HepG2 (cell line): ENCODE data around the gene SOCS1. TPM values are rescaled to one million over a fixed set of nuclear protein-coding genes. Genes with fewer than 3 reads are reported as not detected.

Experiments used
- FLYWCH1 ChIP-seq: sonication (generic); formaldehyde crosslinking; IDR thresholded peaks from 2 replicates; pipeline ENCODE4 v1.8.1; 2023; ENCODE audit warnings: mild to moderate bottlenecking, missing genetic modification reagents
- KAT7 ChIP-seq: IDR thresholded peaks from 2 replicates; pipeline ENCODE4 v1.6.1; 2018; ENCODE audit warnings: borderline replicate concordance, missing compliant biosample characterization
- MEF2D ChIP-seq: sonication (generic); formaldehyde crosslinking; IDR thresholded peaks from 2 replicates; pipeline ENCODE4 v1.5.1; 2020; ENCODE audit warnings: mild to moderate bottlenecking, missing genetic modification reagents
- MTA3 ChIP-seq: sonication (generic); formaldehyde crosslinking; IDR thresholded peaks from 2 replicates; pipeline ENCODE4 v1.4.0; 2020; ENCODE audit warnings: missing genetic modification reagents
- NAIF1 ChIP-seq: sonication (generic); formaldehyde crosslinking; IDR thresholded peaks from 2 replicates; pipeline ENCODE4 v1.5.0; 2020; ENCODE audit warnings: mild to moderate bottlenecking, missing genetic modification reagents, borderline replicate concordance
- SIX4 ChIP-seq: sonication (generic); formaldehyde crosslinking; IDR thresholded peaks from 2 replicates; pipeline ENCODE4 v1.4.0; 2020; ENCODE audit warnings: missing genetic modification reagents
- SMC3 ChIP-seq: IDR thresholded peaks from 2 replicates; pipeline ENCODE4 v1.6.1; 2011; ENCODE audit warnings: low read length, improper control_type of control experiment
- ZBTB1 ChIP-seq: sonication (generic); formaldehyde crosslinking; IDR thresholded peaks from 2 replicates; pipeline ENCODE4 v1.4.0; 2020; ENCODE audit warnings: missing genetic modification reagents, borderline replicate concordance
- ZFP36L2 ChIP-seq: sonication (generic); formaldehyde crosslinking; IDR thresholded peaks from 2 replicates; pipeline ENCODE4 v1.4.0; 2020; ENCODE audit warnings: missing genetic modification reagents
- ZNF75D ChIP-seq: sonication (generic); formaldehyde crosslinking; IDR thresholded peaks from 2 replicates; pipeline ENCODE4 v1.8.1; 2023; ENCODE audit warnings: missing genetic modification reagents, mild to moderate bottlenecking, borderline replicate concordance
- polyA plus RNA-seq, 8 experiments: library from polyadenylated mRNA; depleted of rRNA in 3 of 8; stranded (reverse) in 7 of 8; unstranded in 1 of 8; fragments of >200 nt; fragmentation: Illumina TruSeq in 4 of 8; extraction: Trizol in 4 of 8; gene quantifications; 2 replicates each; pipeline versions ENCODE4 v1.2.1 to v1.2.3, GENCODE V29; 2011 to 2016; ENCODE audit warnings: low read depth in 4 of 8, missing spikeins in 1 of 8, mixed read lengths in 1 of 8; ENCODE audit not compliant: insufficient read depth in 1 of 8
- total RNA-seq, 5 experiments: library from RNA; depleted of rRNA; stranded (reverse); fragments of >200 nt; fragmentation: Illumina TruSeq; extraction: Trizol; gene quantifications; 2 replicates each; pipeline ENCODE4 v1.2.3, GENCODE V29; 2016; ENCODE audit warnings: low read depth in 1 of 5
- TF ChIP-seq, protein P1 (sequence below): sonication (generic); formaldehyde crosslinking; IDR thresholded peaks from 2 replicates; pipeline ENCODE4 v1.4.0; 2020; ENCODE audit warnings: low read depth, mild to moderate bottlenecking, missing genetic modification reagents
- TF ChIP-seq, protein P2 (sequence below): sonication (generic); formaldehyde crosslinking; conservative IDR thresholded peaks from 2 replicates; pipeline ENCODE4 v1.8.0; 2022; ENCODE audit warnings: mild to moderate bottlenecking, moderate library complexity, missing genetic modification reagents
- TF ChIP-seq, protein P3 (sequence below): sonication (generic); formaldehyde crosslinking; IDR thresholded peaks from 2 replicates; pipeline ENCODE4 v1.4.0; 2020; ENCODE audit warnings: missing genetic modification reagents, borderline replicate concordance
- TF ChIP-seq, protein P4 (sequence below): fragments of 450-650 bp; IDR thresholded peaks from 2 replicates; pipeline ENCODE4 v1.6.1; 2016
- TF ChIP-seq, protein P5 (sequence below): IDR thresholded peaks from 2 replicates; pipeline ENCODE4 v1.6.1; 2016; ENCODE audit warnings: control low read depth
- TF ChIP-seq, protein P6 (sequence below): sonication (generic); formaldehyde crosslinking; IDR thresholded peaks from 2 replicates; pipeline ENCODE4 v1.9.0; 2021; ENCODE audit warnings: missing genetic modification reagents, borderline replicate concordance

The SOCS1 gene
- total and polyA plus RNA-seq, 2 of the 13 experiments (the other 11 are each of a cell fraction or from before 2014, with no cell fraction given) = 5.3 to 6.3 TPM

DNA sequence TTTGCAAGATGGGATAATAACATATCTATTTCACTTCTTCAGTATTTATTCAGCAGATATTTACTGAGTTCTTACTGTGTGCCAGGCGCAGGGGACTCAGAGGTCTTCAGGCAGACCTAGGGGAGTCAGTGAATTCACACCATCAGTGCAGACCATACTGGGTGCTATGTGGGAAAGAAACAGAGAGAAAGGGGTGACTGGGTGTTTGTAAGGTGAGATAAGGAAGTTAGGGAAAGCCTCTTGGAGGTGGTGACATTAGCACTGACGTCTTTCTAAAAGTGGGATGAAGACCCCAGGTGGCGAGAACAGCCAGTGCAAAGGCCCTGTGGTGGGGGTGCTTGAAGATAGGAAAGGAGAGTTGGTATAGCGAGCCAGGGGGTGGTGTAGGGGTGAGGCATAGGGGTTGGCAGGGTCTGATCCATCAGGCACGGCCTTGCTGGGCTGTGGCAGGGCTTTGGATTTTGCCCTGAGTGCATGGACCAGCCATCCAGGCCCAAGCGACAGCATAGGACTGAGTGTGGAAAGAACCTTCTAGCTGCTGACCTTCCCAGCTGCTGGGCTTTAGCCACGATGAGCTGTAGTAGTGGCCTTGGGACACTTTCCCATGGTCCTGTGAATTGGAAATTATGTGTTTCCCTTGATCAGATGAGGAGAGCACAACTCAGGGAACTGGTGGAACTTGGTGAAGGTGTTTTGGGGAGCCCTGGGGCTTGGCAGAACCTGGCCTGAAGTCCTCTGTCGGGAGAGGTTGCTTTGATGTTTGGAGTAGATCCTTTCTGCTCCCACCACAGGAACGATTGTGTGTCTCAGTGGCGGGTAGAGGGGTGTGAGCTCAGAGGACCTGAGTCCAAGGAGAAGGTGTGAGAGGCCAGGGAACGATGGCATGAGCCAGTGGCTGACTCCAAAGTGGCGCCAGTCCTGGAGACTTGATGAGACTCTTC lies 3.9 kb upstream of the SOCS1 start (continued):
- TF ChIP-seq, protein P1, sequence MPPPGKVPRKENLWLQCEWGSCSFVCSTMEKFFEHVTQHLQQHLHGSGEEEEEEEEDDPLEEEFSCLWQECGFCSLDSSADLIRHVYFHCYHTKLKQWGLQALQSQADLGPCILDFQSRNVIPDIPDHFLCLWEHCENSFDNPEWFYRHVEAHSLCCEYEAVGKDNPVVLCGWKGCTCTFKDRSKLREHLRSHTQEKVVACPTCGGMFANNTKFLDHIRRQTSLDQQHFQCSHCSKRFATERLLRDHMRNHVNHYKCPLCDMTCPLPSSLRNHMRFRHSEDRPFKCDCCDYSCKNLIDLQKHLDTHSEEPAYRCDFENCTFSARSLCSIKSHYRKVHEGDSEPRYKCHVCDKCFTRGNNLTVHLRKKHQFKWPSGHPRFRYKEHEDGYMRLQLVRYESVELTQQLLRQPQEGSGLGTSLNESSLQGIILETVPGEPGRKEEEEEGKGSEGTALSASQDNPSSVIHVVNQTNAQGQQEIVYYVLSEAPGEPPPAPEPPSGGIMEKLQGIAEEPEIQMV (CRISPR knock-in tag) = no peak
- TF ChIP-seq, protein P2, sequence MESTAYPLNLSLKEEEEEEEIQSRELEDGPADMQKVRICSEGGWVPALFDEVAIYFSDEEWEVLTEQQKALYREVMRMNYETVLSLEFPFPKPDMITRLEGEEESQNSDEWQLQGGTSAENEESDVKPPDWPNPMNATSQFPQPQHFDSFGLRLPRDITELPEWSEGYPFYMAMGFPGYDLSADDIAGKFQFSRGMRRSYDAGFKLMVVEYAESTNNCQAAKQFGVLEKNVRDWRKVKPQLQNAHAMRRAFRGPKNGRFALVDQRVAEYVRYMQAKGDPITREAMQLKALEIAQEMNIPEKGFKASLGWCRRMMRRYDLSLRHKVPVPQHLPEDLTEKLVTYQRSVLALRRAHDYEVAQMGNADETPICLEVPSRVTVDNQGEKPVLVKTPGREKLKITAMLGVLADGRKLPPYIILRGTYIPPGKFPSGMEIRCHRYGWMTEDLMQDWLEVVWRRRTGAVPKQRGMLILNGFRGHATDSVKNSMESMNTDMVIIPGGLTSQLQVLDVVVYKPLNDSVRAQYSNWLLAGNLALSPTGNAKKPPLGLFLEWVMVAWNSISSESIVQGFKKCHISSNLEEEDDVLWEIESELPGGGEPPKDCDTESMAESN (CRISPR knock-in tag) = no peak
- no peak for TF ChIP-seq MTA3 (CRISPR knock-in tag)
- TF ChIP-seq SIX4 (CRISPR knock-in tag) = no peak
- TF ChIP-seq, protein P3, sequence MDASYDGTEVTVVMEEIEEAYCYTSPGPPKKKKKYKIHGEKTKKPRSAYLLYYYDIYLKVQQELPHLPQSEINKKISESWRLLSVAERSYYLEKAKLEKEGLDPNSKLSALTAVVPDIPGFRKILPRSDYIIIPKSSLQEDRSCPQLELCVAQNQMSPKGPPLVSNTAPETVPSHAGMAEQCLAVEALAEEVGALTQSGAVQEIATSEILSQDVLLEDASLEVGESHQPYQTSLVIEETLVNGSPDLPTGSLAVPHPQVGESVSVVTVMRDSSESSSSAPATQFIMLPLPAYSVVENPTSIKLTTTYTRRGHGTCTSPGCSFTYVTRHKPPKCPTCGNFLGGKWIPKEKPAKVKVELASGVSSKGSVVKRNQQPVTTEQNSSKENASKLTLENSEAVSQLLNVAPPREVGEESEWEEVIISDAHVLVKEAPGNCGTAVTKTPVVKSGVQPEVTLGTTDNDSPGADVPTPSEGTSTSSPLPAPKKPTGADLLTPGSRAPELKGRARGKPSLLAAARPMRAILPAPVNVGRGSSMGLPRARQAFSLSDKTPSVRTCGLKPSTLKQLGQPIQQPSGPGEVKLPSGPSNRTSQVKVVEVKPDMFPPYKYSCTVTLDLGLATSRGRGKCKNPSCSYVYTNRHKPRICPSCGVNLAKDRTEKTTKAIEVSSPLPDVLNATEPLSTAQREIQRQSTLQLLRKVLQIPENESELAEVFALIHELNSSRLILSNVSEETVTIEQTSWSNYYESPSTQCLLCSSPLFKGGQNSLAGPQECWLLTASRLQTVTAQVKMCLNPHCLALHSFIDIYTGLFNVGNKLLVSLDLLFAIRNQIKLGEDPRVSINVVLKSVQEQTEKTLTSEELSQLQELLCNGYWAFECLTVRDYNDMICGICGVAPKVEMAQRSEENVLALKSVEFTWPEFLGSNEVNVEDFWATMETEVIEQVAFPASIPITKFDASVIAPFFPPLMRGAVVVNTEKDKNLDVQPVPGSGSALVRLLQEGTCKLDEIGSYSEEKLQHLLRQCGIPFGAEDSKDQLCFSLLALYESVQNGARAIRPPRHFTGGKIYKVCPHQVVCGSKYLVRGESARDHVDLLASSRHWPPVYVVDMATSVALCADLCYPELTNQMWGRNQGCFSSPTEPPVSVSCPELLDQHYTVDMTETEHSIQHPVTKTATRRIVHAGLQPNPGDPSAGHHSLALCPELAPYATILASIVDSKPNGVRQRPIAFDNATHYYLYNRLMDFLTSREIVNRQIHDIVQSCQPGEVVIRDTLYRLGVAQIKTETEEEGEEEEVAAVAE = no peak
- no peak for TF ChIP-seq ZNF75D
- TF ChIP-seq ZFP36L2 = no peak
- no peak for TF ChIP-seq SMC3
- no peak for TF ChIP-seq FLYWCH1
- TF ChIP-seq KAT7 (CRISPR knock-in tag) = no peak
- TF ChIP-seq, protein P4, sequence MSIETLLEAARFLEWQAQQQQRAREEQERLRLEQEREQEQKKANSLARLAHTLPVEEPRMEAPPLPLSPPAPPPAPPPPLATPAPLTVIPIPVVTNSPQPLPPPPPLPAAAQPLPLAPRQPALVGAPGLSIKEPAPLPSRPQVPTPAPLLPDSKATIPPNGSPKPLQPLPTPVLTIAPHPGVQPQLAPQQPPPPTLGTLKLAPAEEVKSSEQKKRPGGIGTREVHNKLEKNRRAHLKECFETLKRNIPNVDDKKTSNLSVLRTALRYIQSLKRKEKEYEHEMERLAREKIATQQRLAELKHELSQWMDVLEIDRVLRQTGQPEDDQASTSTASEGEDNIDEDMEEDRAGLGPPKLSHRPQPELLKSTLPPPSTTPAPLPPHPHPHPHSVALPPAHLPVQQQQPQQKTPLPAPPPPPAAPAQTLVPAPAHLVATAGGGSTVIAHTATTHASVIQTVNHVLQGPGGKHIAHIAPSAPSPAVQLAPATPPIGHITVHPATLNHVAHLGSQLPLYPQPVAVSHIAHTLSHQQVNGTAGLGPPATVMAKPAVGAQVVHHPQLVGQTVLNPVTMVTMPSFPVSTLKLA = no peak
- TF ChIP-seq NAIF1 (CRISPR knock-in tag) = no peak
- TF ChIP-seq ZBTB1 = no peak
- no peak; the same call in 1 of the 2 replicates for TF ChIP-seq MEF2D
- TF ChIP-seq, protein P5, sequence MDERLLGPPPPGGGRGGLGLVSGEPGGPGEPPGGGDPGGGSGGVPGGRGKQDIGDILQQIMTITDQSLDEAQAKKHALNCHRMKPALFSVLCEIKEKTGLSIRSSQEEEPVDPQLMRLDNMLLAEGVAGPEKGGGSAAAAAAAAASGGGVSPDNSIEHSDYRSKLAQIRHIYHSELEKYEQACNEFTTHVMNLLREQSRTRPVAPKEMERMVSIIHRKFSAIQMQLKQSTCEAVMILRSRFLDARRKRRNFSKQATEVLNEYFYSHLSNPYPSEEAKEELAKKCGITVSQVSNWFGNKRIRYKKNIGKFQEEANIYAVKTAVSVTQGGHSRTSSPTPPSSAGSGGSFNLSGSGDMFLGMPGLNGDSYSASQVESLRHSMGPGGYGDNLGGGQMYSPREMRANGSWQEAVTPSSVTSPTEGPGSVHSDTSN (CRISPR knock-in tag) = no peak
- TF ChIP-seq, protein P6, sequence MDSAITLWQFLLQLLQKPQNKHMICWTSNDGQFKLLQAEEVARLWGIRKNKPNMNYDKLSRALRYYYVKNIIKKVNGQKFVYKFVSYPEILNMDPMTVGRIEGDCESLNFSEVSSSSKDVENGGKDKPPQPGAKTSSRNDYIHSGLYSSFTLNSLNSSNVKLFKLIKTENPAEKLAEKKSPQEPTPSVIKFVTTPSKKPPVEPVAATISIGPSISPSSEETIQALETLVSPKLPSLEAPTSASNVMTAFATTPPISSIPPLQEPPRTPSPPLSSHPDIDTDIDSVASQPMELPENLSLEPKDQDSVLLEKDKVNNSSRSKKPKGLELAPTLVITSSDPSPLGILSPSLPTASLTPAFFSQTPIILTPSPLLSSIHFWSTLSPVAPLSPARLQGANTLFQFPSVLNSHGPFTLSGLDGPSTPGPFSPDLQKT (CRISPR knock-in tag) = no peak
